GM21528 (cell line): Measurements from ENCODE around the gene DBNDD2.

ENCODE experiments used
- ATAC-seq: cut with Tn5 transposase; IDR thresholded peaks from one replicate; pipeline ENCODE4 v1.9.1; 2021; ENCODE audit warnings: mild to moderate bottlenecking, moderate library complexity; ENCODE audit not compliant: unreplicated experiment, low FRiP score

DBNDD2 gene

GRCh38 chr20:45377269-45377668 lies 30.8 kb upstream of the DBNDD2 start:
- ATAC-seq: no peak

GRCh38 chr20:45378191-45378590 lies 29.9 kb upstream of the DBNDD2 start, which contains the start of gene TP53TG5:
Gene TP53TG5, minus strand, starts transcription at chr20:45378325. Its CDS starts 89 bp downstream, at chr20:45378236.
- ATAC-seq: no peak

GRCh38 chr20:45387274-45387673 lies 20.8 kb upstream of the DBNDD2 start:
- ATAC-seq: no peak

- no peak for ATAC-seq
Measured at GRCh38 chr20:45390931-45391330, 17.2 kb upstream of the DBNDD2 start.

GRCh38 chr20:45391559-45391958 lies 16.5 kb upstream of the DBNDD2 start:
- ATAC-seq: no peak

- no peak for ATAC-seq
Measured at GRCh38 chr20:45392733-45393132, 15.4 kb upstream of the DBNDD2 start.

GRCh38 chr20:45394221-45395113 lies 13.6 kb upstream of the DBNDD2 start:
- ATAC-seq: no peak

- no peak for ATAC-seq
Measured at GRCh38 chr20:45395114-45395415, 13.0 kb upstream of the DBNDD2 start.

- ATAC-seq: no peak
Measured at GRCh38 chr20:45399018-45399417, 9.1 kb upstream of the DBNDD2 start.

GRCh38 chr20:45400346-45401031 lies 7.6 kb upstream of the DBNDD2 start:
- ATAC-seq: no peak

GRCh38 chr20:45402946-45403345 lies 5.1 kb upstream of the DBNDD2 start:
- no peak for ATAC-seq

GRCh38 chr20:45404438-45404837 lies 3.7 kb upstream of the DBNDD2 start:
- ATAC-seq: no peak

- no peak for ATAC-seq
Measured at GRCh38 chr20:45405571-45406259, 2.4 kb upstream of the DBNDD2 start.

GRCh38 chr20:45406260-45407066 lies 1.6 kb upstream of the DBNDD2 start:
- no peak for ATAC-seq

- no peak for ATAC-seq
Measured at GRCh38 chr20:45407067-45407745, 883 bp upstream of the DBNDD2 start.

GRCh38 chr20:45408646-45409213 lies 641 bp downstream of the DBNDD2 start:
- ATAC-seq: no peak

- ATAC-seq: no peak
Measured at GRCh38 chr20:45409521-45410272, 1.6 kb downstream of the DBNDD2 start.

GRCh38 chr20:45410887-45411286 lies 2.8 kb downstream of the DBNDD2 start:
- no peak for ATAC-seq

- ATAC-seq: no peak
Measured at GRCh38 chr20:45412653-45413052, 4.6 kb downstream of the DBNDD2 start.
